Dermis blood vessel endothelial cell (primary cell): Measurements from ENCODE around the gene C1QTNF9. TPM values are rescaled to one million over a fixed set of nuclear protein-coding genes. Genes with fewer than 3 reads are reported as not detected.
"Not testable (repeated sequence)": the region's sequence is repeated elsewhere in the genome, so short reads cannot be mapped to it uniquely, and the experiment has no call there.

ENCODE experiments used
- DNase-seq: peaks from one replicate; pipeline ENCODE4 v3.0.0; 2010
- total RNA-seq: library from RNA; depleted of rRNA; stranded (reverse); fragments of >200 nt; gene quantifications from 2 replicates; pipeline ENCODE4 v1.2.3, GENCODE V29; 2014

The C1QTNF9 gene
- total RNA-seq, 1 donor from 2014 or later, result not detected

- DNase-seq, result no peak
Observed at GRCh38 chr13:24323739-24324075, 14.3 kb downstream of the C1QTNF9 start.

- DNase-seq, result not testable (repeated sequence)
Observed at GRCh38 chr13:24327598-24327997, 18.2 kb downstream of the C1QTNF9 start.

GRCh38 chr13:24328145-24328544 is 18.8 kb downstream of the C1QTNF9 start:
- DNase-seq, result no peak

GRCh38 chr13:24338721-24339120 is 29.3 kb downstream of the C1QTNF9 start:
- DNase-seq, result no peak

- no peak for DNase-seq
Observed at GRCh38 chr13:24339937-24340607, 30.7 kb downstream of the C1QTNF9 start.

DNA sequence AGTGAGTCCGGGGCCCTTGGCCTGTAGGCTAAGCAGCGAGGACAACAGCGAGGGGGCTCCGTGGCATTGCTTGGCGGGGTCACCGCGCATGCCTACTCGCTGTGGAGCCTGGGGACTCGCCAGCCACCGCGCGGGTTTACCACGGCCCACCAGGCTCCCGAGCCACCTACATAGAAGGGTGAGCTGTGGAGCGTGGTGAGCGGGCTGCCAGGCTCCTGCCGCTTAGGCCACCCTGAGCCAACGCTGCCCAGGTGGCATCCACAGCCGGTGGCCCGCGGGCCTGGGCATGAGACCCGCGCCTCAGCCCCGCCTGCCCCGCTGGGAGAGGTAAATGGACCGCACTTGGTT is 31.2 kb downstream of the C1QTNF9 start:
- DNase-seq, result no peak

DNA sequence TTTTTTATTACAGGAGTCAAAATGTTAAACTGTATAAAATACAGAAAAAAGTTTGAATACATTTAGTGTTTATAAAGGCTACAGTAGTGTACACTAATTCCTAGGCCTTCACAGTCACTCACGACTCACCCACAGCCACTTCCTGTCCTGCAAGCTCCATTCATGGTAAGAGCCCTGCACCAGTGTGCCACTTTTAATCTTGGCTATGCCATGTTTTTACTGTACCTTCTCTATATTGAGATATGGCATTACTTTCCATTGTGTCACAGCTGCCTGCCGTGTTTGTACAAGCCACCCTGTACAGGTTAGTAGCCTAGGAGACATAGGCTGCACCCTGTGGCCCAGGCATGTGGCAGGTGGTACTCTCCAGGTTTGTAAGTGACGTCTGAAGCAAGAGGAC is 32.1 kb downstream of the C1QTNF9 start:
- no peak for DNase-seq

- DNase-seq, result no peak
Observed at GRCh38 chr13:24348385-24348784, 39.0 kb downstream of the C1QTNF9 start.

DNA sequence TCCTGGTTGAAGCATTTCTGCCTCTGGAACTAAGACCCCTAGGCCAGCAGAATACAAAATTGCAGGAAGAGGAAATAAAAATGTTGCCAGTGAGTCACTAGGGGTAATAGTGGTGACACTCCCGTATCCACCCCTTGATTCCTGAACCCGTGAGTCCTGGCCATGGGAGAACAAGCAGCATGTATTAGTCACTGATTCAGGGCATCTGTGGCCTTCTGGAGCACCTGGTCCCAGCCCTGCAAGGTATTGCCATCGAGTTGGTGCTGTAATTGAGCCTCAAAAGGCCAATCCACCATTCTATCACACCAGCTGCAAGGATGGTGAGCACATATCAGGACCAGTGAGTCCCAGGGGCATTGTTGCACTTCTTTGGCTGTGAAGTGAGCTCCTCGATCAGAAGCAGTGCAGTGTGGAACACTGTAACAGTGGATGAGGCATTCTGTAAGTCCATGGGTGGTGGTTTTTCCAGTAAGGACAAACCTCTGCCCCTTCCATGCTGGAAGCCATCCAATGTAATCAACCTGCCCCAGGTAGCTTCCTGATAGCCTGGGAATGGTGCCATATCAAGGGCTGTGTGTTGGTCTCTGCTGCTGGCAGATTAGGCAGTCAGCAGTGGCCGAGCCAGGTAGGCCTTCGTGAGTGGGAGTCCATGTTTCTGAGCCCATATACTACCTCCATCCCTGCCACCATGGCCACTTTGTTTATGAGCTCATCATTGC is 39.6 kb downstream of the C1QTNF9 start:
- DNase-seq, result peak; percentile 15

- not testable (repeated sequence) for DNase-seq
Observed at GRCh38 chr13:24349778-24350664, 40.6 kb downstream of the C1QTNF9 start.

DNA sequence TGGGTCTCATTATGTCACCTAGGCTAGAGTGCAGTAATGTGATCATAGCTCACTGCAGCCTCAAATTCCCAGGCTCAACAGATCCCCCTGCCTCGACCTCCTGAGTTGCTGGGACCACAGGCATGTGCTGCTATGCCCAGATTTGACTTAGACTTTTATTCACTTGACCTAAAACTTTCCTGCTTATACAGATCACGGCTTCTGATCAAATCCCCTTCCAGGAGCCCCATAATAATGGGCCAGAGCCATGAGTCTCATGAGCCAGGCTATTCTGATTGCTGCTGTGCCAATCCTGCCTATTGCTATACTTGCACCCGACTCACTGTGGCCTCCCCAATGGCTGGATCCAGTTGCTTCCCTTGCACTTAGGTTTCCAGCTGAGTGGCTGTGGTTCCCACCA is 42.0 kb downstream of the C1QTNF9 start:
- no peak for DNase-seq

DNA sequence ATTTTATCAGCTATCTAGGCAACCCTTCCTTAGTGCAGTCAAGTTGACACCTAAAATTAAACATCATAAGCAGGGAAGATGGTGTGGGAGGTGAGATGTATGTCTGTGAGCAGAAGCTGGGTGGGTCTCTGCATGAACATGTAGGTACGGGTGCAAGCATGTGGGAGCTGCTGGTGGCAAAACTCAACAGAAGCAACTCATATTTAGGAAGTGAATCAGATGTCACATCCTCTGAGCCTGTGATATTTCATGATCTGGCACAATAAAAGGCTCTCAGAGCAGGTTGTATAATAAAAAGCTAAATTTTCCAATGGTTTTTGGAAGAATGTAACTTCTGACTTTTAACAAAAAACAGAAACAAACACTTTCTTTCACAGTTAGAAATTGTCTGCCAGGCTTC is 44.4 kb downstream of the C1QTNF9 start:
- DNase-seq, result no peak

DNA sequence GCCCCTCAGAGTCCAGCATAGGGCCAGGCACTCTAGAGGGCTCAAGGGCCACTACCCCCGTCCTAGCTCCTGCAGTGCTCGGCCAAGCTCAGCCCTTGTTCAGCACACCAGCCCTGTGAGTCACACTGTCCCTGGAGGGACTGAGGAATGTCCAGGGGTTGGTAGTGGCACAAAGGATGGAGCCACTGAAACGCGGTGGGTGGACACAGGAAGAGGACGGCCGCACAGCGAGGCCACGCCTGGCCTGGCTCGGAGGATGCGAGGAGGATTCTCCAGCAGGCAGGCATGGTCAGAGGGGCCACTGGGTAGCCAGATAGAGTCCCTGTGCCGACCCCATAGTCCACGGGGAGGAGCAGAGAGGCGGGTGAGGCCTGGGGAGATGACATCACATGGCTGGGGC is 45.7 kb downstream of the C1QTNF9 start:
- DNase-seq, result no peak

GRCh38 chr13:24356270-24356669 is 46.9 kb downstream of the C1QTNF9 start:
- no peak for DNase-seq

DNA sequence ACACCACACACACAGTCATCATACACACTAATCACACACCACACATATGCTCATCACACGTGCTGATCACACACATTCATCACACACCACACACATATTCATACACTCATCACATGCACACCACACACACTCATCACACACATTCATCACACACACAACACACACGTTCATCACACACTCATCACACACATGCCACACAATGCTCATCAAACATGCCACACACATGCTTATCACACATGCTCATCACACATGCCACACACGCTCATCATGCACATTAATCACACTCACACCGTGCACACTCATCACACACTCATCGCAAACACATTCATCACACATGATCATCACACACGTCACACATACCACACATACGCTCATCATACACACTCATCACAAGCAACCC is 47.5 kb downstream of the C1QTNF9 start:
- no peak for DNase-seq

GRCh38 chr13:24357756-24358155 is 48.4 kb downstream of the C1QTNF9 start:
- DNase-seq, result no peak

DNA sequence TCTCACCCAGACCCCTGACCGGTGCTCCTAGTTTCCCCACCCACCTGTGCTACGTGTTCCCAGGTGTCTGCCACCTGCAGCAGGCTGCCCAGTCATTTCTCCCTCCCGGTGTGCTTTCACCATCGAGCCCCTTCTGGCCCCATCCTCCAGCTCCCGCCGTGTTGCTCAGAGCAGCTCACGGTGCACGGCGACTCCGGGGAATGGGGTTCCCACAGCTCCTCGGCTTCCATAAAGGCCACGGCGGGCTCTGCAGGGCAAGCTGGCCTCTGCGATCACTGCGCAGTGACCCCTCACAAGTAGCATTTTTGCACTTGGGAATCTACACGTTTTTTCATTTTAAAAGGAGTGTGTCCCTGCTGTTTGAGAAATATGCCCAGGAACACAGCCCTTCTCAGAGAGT is 49.5 kb downstream of the C1QTNF9 start:
- DNase-seq, result not testable (repeated sequence)

GRCh38 chr13:24359252-24359651 is 49.9 kb downstream of the C1QTNF9 start:
- DNase-seq, result not testable (repeated sequence)

- no peak for DNase-seq
Observed at GRCh38 chr13:24360106-24360505, 50.7 kb downstream of the C1QTNF9 start.

- no peak for DNase-seq
Observed at GRCh38 chr13:24361113-24361512, 51.7 kb downstream of the C1QTNF9 start.

DNA sequence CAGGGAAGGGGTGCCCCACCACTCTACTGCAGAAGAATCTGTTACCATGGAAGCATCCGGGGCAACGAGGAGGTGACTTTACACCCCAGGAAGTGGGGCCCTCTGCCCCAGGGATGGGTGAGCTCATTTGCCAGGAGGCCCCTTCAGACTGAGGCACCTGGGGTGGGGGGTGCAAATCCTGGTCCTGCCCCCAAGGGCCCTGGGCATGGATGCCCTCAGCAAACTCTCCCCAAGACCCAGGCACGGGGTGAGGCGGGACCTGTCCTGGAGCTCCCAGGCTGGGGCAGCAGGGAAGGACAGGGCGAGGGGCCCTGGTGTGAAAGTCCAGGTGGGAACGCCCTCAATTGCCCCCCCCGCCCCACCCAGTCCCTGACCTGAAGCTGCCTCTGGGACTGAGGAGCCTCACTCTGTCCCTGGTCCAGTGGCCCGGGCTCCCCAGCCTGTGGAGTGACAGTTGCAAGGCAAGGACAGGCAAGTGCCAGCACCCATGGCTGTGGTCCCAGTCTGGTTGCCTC is 52.5 kb downstream of the C1QTNF9 start:
- DNase-seq, result no peak

DNA sequence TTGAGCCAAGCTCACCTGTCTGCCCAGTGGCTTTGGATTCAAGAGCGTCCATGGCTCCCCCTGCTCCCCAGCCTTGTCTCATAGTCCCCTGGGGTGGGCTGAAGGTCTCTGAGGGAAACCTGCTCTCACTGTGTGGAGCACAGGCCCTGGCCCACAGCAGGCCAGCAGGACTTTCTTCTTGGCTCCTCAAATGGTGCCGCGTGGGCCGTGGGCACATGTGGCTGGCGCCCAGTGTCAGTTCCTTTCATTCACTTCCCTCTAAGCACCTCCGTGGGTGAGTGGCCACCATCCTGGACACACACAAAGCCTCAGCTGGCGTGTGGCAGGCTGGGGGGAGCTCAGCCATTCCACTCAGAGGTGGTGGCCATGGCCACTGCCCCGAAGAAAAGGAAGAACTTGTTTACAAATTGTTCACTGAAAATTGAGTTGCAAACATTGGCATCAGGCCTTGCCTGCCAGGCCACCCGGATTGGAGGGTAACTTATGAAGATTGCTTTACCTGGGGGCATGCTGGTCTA is 53.1 kb downstream of the C1QTNF9 start:
- no peak for DNase-seq

DNA sequence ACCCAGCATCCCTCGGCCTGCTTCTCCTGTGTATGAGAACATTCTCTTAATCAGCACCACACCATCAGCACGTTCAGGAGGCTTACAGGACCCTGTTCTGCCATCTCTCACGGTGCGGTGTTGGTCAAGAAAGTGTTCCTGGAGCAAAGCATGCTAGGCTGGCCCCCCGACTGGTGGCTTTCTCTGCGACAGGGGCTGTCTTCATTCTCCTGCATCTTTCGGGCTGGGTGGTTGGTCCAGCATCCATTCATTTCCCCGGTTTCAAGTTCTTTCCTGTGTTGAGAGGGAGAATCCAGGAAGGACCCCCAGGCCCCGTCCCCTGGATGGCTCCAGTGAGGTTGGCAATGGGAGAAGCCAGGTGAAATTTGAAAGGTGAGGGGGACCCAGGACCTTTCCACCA is 55.8 kb downstream of the C1QTNF9 start:
- no peak for DNase-seq
